Stimulated activated CD4-positive, alpha-beta T cell treated with anti-CD3 and anti-CD28 coated beads, Interleukin-4, amount 100 ng/mL, for 48 hours (primary cell): ENCODE measurements around the gene NLRC3.
A peak's percentile ranks its signal among the peaks of the same experiment; 100 is the strongest.

Source experiments
- DNase-seq, 2 donors: peaks; one replicate each; pipeline ENCODE4 v3.0.0-alpha.2; 2020; ENCODE audit warnings: low read depth in 2 of 2

NLRC3 gene

GRCh38 chr16:3578610-3579551 is 1.7 kb upstream of the NLRC3 start:
- peak; percentile 40 to 55 for DNase-seq

- DNase-seq, result peak in 1 of 2 donors; percentile 15
These were observed 918 bp upstream of the NLRC3 start for GRCh38 chr16:3578121-3578520.

- peak in 1 of 2 donors; percentile 4 for DNase-seq
These were observed 992 bp downstream of the NLRC3 start for GRCh38 chr16:3576211-3576610.

- DNase-seq, result no peak
These were observed 1.7 kb downstream of the NLRC3 start for GRCh38 chr16:3575491-3575890.

GRCh38 chr16:3574195-3574594 is 3.0 kb downstream of the NLRC3 start:
- no peak for DNase-seq

- no peak for DNase-seq
These were observed 3.9 kb downstream of the NLRC3 start for GRCh38 chr16:3573146-3573815.

GRCh38 chr16:3570420-3571062 is 6.7 kb downstream of the NLRC3 start:
- no peak for DNase-seq

- DNase-seq, result no peak
These were observed 7.4 kb downstream of the NLRC3 start for GRCh38 chr16:3569851-3570250.

GRCh38 chr16:3566990-3567389 is 10.2 kb downstream of the NLRC3 start:
- DNase-seq, result no peak

GRCh38 chr16:3564889-3565141 is 12.4 kb downstream of the NLRC3 start:
- DNase-seq, result no peak

- DNase-seq, result no peak
These were observed 12.9 kb downstream of the NLRC3 start for GRCh38 chr16:3564130-3564888.

- DNase-seq, result no peak
These were observed 14.2 kb downstream of the NLRC3 start for GRCh38 chr16:3562914-3563480.

GRCh38 chr16:3561626-3562025 is 15.6 kb downstream of the NLRC3 start:
- DNase-seq, result no peak

GRCh38 chr16:3554351-3554928 is 22.8 kb downstream of the NLRC3 start:
- DNase-seq, result no peak

- DNase-seq, result no peak
These were observed 23.9 kb downstream of the NLRC3 start for GRCh38 chr16:3553138-3553923.

GRCh38 chr16:3550851-3551847 is 26.1 kb downstream of the NLRC3 start:
- no peak for DNase-seq

GRCh38 chr16:3549906-3550305 is 27.3 kb downstream of the NLRC3 start:
- no peak for DNase-seq

GRCh38 chr16:3548859-3549258 is 28.3 kb downstream of the NLRC3 start:
- no peak for DNase-seq

- DNase-seq, result no peak
These were observed 28.8 kb downstream of the NLRC3 start for GRCh38 chr16:3548445-3548844.
